HG03025 (cell line): ENCODE data around the gene MICALL2.

Source experiments
- ATAC-seq: cut with Tn5 transposase; IDR thresholded peaks from one replicate; pipeline ENCODE4 v1.9.1; 2021; ENCODE audit warnings: mild to moderate bottlenecking, moderate library complexity; ENCODE audit not compliant: unreplicated experiment, low FRiP score

Gene MICALL2

DNA sequence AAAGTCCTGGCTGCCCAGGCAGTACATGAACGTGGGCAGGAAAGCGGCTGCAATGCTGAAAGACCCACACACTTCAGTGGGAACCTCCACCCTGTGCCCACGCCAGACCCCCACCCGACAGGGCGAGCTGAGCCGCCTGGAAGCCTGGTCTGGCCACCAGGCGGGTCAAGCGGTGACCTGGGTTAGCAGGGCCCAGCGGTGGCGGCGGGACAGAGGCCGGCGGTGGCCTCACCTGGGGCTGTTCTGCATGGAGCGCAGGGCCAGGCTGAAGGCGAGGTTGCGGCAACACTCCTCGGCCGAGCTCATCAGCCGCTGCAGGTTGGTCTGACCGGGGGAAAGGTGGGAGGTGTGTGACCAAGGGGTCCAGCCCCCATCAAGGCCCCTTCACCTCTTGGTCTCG is 11.6 kb upstream of the MICALL2 start:
- ATAC-seq: no peak

DNA sequence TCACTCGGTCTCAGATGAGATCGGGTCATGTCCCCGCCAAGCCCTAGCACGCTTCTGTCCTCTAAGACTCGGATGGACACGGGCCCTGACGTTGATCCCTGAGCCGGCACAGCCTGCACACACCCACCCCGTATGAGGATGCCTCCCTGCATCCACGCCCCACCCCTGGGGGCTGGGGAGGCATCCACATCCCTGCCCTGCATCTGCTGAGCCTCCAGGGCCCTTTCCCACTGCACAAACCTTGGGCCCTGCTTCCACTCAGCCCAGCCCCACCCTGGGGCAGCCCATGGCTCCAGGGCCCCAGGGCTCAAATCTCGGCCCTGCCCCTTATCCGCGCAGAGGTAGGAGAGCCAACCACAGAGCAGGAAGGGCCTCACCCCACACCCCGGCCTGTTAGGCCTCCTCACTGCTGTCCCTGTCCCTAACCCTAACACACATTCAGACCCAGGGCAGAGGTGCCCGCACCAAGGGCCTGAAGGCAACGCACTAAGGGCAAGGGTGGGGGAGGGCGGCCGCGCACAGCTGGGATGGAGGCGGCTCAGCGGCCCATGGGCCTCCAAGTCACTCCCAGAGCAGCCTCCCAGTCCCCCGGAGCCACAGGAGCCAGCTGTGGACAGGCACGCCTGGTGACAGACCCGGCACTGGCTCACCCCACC is 9.5 kb upstream of the MICALL2 start:
- no peak for ATAC-seq

DNA sequence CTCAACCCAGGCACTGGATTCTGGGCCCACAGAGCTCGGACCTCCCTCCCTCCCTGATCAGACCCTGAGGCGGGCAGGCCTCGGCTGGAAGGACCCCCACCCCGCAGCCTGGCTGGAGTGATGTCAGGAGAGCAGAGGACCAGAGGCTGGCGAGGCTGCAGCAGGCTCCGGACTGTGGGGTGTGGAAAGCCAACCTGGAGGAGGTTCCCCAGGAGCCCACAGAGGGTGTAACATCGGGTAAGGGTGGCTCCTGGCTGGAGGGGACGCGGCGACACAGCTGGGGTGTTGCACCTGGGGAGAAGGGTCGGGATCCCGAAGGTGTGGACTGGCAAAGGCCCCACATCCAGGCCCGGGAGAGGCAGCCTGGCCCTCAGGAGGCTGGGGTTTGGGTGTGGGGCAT is 8.9 kb upstream of the MICALL2 start:
- ATAC-seq: no peak

DNA sequence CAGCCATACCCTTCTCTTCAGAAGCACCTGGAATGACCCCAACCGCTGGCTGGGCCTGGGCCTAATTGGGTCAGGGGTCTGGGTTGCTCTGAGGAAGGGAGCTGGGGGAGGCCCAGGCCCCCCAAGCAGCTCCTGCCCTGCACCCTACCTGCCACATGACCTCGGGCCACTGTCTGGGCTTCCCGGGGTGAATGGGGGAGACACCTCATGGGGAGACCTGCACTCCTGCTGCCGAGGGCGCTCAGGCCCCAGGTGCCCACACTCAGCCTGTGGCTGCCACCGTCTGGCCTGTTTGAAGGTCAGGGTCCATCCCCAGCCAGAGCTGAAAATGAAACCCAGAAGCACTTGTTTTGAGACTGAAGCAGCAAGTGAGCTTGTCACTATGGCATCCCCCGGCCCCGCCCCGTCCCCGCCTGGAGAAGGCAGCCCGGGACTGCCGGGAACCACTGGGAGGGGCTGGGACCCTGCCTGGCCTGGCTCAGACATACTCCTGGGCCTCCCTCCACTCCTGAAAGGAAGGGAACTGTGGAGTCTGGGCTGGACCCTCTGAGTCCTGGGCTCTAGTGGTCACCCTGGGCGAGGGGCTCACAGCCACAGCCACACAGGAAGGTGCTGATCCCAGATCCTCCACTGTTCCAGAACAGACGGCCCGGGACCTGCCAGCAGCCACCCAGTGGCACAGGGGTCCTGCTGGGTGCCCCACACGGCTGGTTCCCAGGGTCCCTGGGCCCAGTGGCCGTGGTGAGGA is 7.4 kb upstream of the MICALL2 start:
- ATAC-seq: no peak

DNA sequence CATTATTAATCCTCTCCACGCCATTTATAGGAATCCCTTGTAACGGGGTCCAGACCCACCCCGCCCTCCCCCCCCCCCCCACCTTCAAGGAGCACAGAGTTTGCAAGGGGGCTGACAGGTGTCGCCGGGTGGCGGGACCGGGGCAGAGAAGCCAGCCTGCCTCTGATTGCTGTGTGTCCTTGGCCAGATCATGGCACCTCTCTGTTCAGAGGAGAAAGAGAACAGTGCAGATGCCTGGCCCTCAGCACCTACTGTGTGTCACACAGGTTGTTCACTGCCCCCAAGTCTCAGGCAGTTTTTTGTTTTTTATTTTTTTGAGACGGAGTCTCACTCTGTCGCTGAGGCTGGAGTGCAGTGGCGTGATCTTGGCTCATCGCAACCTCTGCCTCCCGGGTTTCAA is 5.4 kb upstream of the MICALL2 start:
- ATAC-seq: no peak

DNA sequence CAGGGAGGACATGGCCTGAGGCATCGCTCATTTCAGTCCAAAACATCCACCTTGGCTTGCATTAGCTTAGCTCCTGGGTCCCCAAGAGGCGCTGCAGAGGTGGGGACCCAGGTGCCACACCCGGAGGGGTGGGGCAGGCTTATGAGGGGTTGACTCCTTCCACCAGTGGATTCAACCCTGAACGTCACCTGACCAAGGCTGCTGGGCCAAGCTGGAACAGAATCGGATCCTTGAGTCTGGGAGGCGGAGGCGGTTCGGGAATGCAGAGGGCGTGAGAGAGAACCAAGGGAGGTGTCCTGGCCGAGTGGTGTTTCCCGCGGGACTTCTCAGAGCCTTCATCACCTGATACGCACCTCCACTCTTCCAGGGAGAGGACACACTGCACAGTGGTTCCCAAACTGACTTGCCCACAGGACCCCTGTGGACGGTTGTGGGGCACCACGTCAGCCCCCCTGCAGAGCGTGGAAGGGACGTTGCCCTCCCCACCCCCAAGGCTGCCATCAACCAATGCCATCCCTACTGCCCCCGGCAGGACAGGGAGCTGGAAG is 4.5 kb upstream of the MICALL2 start:
- ATAC-seq: no peak

DNA sequence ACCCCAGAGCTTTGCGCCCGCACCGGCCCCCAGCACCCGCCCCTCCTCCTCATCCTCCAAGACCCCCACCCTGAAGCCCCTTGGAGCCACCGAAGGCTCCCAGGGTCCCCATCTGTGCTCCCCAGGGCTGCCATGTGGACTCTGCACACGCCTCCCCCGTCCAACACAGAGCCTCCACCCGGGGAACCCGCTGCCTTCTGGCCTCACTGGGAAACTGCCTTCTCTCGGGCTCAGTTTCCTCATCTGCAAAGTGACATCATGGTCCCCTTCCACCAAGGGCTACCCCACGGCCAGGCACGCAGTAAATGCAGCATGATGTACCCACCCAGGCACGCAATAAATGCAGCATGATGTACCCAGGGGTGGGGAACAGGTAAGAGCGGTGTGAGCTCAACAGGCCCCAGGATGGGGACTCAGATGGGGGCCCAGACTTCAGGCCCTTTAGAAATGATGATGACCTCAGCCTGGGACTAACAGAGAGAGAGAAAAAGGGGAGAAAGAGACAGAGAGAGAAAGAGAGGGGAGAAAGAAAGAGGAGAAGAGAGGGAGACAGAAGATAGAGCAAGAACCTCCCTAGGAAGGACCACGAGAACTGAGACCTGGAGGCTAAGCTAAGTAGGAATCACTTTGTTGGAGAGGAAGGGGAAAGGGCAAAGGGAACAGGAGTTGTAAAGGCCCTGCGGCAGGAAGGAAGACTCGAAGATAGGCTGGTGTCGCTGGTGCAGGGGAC is 2.5 kb upstream of the MICALL2 start:
- no peak for ATAC-seq

DNA sequence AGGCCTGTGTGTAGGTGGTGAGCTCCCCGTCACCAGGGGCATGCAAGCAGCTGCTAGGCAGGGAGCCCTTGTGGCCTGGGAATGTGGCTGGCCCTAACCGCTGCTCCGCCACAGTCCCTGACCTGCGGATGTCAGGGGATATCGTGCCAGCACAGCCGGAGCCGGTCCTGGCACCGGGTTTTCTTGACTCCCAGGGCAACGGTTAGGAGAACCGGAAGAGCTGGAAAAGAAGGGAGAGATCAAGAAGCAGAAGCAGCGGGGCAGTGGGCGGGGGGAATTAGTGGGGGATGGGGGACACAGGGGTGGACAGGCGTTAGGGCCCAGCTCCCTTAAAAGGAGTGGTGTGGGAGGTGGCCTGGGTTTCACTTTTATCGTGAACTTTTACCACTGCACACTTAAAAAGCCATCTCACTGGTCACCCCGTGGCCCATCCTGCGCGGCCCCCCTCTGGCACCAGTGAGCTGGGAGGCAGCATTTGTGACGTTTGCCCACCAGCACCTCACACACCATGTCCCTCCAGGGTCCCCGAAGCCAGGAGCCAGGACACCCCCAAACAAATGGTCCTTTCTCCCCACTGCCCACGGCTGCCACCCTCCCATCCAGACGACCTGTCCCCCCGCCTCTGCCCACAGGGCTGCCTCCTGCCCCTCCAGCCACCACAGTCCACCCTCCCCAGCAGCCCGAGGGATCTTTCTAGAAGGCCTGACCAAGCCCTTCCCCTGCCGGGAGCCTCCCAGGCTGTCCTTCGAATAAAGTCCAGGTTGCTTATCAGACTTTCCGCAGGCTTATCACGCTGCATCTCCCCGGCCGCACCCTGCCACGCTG is 1.8 kb upstream of the MICALL2 start:
- ATAC-seq: no peak

DNA sequence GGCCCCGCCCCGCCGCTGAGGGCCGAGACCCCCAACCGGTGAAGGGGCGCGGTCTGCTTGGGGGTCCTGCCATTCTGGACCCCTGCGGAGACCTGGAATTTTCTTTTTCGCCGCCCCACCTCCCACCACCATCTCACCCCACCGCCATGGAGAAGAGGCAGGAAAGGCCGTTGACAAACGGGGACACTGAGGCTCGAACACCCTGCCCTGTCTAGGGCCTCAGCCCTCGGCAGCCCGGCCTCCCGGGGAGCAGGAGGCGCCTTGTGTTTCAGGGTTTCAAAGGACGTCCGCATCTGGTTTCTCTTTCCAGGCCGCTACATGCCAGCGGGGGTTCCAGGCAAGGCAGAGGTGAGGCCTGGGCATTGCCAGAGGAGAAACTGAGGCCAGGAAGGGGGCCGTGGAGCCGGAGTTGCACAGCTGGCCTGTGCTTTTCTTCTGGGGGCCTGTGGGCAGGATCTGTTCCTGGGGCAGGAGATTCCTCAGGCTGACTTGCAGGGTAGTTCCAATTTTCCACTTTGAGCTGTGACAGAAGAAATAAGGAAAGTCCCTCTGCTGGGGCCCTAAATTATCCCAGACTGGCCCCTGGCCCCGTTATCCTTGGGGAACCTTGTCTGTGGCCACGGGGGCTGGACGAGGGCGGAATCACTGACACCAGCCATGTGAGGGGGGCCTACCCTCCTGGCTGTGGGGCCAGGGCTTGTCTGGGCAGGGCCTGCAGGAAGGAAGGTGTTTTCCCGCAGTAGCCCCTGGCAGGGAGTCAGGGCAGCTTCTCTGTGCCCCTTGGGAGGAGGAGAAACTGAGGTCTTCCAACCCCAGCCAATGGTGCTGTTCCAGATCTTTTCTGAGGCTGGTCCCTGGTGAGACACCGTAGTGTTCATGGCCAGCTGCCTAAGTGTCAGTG is 900 bp upstream of the MICALL2 start:
- ATAC-seq: peak; percentile 0

DNA sequence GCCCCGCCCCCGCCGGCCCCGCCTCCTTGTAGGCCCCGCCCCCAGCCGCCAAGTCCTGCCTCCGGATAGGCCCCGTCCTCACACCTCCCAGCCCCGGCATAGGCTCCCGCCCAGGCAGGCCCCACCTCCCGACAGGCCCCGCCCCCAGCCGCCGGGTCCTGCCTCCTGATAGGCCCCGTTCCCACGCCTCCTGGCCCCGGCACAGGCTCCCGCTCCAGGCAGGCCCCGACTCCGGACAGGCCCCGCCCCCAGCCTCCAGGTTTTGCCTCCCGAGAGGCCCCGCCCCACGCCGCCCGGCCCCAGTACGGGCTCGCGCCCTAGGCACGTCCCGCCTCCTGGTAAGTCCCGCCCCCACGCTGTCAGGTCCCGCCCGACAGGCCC is 232 bp upstream of the MICALL2 start:
- ATAC-seq: peak; percentile 84

DNA sequence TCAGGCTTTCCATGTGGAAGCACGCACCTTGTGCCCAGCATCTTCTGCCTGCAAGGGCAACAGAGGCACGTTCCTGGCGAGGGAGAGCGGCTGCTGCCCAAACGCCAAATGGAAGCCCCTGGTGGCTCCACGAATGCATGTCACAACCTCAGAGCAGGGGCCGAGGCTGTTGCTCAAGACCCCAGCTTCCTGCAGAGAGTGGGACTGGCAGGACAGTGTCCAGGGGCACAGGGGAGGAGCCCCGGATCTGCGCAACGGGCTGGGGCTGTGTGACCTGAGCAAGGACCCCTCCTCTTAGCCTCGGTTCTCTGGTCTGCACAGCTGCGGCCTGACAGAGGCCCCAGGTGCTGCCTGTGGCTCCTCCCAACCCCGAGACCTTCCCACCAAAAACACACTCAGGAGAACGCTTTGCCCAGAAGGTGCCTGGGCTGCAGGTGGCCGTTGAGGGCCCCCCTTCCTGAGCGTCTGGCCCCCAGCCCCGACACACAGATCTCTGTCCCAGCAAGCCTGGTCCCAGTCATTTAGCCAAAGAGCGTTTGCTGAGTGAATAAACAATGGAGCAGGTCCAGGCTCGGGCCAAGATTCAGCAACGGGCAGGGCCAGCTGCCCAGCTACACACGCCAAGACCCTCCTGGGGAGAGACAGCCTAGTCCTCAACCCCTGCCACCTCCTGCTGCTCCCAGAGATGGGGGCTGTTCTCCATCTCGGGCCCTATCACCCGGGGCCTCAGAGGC is 1.2 kb downstream of the MICALL2 start:
- ATAC-seq: no peak

DNA sequence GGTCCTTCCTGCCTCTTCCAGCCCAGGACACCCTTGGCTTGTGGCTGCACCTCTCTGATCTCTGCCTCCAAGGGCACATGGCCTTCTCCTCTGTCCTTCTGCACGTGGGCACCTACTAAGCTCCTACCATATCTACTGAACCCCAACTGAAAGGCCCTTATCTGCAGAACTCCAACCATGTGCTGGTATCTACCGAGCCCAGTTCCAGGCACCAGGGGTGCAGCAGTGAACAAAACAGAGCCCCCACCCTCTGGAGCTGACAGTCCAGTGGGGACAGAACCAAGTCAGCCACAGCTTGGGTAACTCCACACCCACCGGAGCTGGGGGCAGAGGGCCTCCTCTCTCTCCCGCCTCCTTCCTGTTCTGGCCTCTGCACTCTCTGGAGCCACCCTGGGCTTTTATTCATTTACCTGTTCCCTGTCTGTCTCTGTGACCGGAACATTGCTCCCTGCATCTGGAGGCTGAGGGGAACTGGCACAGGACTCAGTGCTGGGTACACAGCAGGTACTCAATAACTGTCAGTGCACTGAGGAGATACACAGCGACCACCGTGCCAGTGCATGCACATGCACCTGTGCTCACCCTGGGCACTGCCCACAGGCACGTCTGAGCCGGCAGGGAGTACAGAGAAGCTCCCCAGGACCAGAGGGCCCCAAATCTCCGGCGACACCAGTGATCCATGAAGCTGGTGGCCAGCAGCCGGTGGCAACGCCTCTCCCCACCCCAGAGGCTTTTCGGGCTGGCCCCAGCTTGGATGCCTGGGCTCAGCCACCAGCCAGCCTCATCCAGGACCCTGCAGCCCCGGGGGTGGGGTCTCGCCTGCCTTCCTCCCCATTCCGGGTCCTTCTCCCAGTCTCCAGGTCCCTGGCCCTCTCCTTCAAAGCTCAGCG is 2.0 kb downstream of the MICALL2 start:
- no peak for ATAC-seq

DNA sequence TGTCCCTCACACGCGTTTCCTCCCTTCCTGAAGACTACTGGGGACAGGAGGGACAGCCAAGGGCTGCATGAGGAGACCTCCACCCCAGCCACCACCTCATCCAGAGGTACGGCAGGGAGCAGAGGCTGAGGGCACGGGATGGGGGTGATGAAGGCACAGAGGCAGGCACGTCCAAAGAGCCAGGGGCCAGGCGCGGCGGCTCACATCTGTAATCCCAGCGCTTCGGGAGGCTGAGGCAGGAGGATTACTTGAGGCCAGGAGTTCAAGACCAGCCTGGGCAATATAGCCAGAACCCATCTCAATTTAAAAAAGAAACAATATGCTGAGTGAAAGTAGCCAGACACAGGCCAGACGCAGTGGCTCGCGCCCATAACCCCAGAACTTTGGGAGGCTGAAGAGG is 3.3 kb downstream of the MICALL2 start:
- no peak for ATAC-seq

DNA sequence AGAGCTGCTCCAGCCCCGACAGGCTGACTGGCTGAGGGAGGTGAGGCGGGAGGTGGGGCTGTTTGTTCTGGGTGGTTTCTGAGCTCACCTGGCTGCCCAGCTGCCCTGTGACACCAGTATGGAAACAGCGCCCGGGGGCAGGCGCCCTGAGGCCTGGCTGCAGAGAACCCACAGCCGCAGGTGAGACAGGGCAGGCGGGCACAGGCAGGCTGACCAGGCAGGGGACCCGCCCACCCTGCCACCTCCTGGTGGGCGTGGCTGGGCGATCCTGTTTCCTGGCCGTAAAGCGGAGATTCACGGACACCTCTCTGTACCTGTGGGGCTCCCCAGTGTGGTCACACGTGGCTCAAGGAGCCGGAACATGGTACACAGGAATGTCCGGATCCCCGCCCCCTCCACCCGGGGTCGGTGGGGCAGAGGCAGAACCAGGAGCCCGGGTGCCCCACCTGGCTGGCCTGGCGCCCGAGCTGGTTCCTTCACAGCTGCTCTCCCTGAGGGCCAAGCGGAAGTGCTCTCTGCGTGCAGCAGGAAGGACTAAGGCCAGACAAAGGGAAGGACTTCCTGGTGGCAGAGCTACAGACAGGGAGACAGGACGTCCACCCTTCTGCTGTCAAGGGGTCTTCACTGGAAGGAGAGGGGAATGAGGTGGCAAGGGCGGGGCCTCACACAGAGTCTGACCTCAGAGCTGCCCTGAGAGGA is 3.9 kb downstream of the MICALL2 start:
- ATAC-seq: no peak

DNA sequence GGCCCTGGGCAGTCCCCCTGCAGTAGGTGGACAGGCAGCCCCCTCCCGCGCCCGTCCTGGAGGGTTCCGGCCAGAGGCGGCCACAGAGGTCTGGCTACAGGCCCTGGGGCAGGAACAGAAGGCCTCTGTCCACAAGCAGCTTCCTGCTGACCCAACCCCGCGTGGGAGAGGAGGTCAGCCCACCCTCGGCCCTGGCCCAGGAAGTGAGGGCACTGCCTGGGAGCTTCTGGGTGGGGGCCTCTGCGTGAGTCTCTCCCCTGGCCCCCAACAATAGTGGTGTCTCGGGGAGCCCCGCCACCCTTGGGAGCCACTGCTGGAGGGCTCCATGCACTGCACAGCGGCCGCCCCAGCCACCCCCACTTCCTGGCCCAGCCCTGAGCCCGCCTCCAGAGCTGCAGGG is 4.7 kb downstream of the MICALL2 start:
- no peak for ATAC-seq

DNA sequence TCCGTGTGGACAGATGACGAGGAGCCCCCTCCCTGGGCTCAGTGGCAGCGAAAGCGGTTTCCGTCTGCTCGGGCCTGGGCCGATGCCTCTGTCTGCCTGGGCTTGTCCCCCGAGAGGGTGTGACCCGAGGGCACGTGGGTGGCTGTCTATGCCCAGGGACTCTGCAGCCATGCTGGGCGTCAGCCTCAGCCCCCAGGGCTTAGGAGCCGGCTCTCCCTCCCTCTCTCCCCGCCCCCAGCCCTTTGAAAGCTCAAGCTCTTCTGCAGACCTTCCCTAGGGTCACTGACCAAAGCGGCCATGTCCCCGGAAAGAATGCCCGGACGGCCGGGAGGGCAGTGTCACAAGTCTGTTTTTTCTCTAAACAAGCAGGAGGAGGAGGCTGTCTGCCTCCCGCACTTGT is 7.1 kb downstream of the MICALL2 start:
- ATAC-seq: no peak

DNA sequence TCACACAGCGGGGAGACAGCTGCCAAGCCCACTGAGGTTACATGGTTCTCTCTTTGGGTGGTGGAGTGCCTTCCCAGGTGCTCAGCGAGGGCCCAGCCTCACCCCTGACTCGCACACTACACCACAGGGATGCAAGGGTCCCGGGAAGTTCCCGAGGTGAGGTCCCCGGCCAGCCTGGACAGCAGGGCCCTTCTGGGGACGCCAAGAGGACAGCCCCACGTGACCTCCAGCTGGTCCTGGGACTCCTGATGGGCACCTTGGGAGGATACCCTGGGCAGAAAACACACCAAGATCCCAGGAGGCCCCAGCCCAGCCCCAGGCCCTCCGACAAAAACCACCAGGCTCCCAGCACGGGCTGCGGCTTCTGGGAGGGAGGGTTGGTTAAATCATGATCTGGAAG is 8.3 kb downstream of the MICALL2 start:
- ATAC-seq: no peak
